Measurements from ENCODE around the gene HNRNPA1L2. TPM values are rescaled to one million over a fixed set of nuclear protein-coding genes. Genes with fewer than 3 reads are reported as not detected.
A peak's percentile ranks its signal among the peaks of the same experiment; 100 is the strongest.

The HNRNPA1L2 gene
- 8.8 and 9.5 TPM in 2 replicates for total RNA-seq (2013; cell fraction: nucleolus; rRNA removed)
- 3.3 and 4.0 TPM in 2 replicates for total RNA-seq (2014; rRNA removed)
- total RNA-seq (2014; rRNA removed; fragmentation: Illumina TruSeq; extraction: Trizol) = 6.0 and 6.1 TPM in 2 replicates
- 6.2 and 6.9 TPM in 2 replicates for total RNA-seq (2021)
- polyA plus RNA-seq (2011; ENCODE audit: low read depth) = 12.0 TPM
- polyA plus RNA-seq (2011; rRNA removed) = 10.5 and 13.3 TPM in 2 replicates
- 4.5 and 4.6 TPM in 2 replicates for polyA plus RNA-seq (2011; cell fraction: cytosol; rRNA removed)
- 11.5 and 11.6 TPM in 2 replicates for polyA plus RNA-seq (2011; cell fraction: nucleus; rRNA removed)
- polyA plus RNA-seq (2012) = 11.6 and 17.3 TPM in 2 replicates
- polyA plus RNA-seq (2014; fragmentation: Illumina TruSeq; extraction: Trizol) = 12.0 and 18.5 TPM in 2 replicates
- 1 to 10 TPM; 5.8 to 8.0 TPM for polyA plus RNA-seq (2014; fragmentation: Nextera tagmentation; extraction: Ambion mirVana)
- 7.5 and 9.0 TPM in 2 replicates for polyA plus RNA-seq (2014; rRNA removed)
- polyA plus RNA-seq (2016; fragmentation: Nextera tagmentation; extraction: Ambion mirVana) = 10 to 100 TPM in 1 of 2 experiments, 1 to 10 TPM in 1; 8.3 to 10.2 TPM
- 4.3 and 7.5 TPM in 2 replicates for polyA minus RNA-seq (2011; rRNA and poly(A)+ RNA removed)
- polyA minus RNA-seq (2011; cell fraction: cytosol; rRNA and poly(A)+ RNA removed) = 1.1 and 1.2 TPM in 2 replicates
- 2.9 and 5.5 TPM in 2 replicates for polyA minus RNA-seq (2011; cell fraction: nucleus; rRNA and poly(A)+ RNA removed)
- Bru-seq, nascent RNA = percentile 80 among the genes with signal in this experiment
- percentile 89 among the genes with signal in this experiment for BruChase-seq, experiment 1, labeled RNA remaining after a 6-hour chase
- BruChase-seq, experiment 2, labeled RNA remaining after a 2-hour chase = percentile 95 among the genes with signal in this experiment
- long read RNA-seq, experiment 1 = 0 reads
- long read RNA-seq, experiment 2, partial matches to known transcripts = 0 of 1 reads
- long read RNA-seq, experiment 2, other reads (novel, unspliced or antisense) = 0 of 1 reads

DNA sequence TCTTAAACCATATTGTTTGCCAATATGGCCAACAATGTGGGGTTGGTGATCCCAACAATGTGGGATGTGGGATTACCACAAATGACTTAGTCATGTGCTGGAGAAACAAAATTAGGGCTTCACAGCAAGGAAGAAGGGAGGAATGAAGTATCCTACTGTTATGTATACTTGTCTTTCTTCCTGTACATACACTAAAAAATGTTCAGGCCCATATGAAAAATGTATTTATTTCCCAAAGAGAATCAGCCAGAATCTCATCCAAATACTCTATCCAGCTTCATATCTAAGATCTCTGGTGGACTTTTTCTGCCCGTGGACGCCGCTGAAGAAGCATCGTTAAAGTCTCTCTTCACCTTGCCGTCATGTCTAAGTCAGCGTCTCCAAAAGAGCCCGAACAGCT lies at the start of gene HNRNPA1L2:
HNRNPA1L2 (plus strand) TSS at position 301 of the 400 bp plus-strand sequence; CDS start at position 363, 62 bp downstream.
- WGBS (ENCODE audit: insufficient coverage, insufficient replicate concordance, low lambda C conversion rate, missing lambda C conversion rate) = over 99% methylated on average over 7 of the region's 7 CpGs
- Histone ChIP-seq H3K79me2 (ENCODE audit: control insufficient read depth, insufficient read depth, low read length) (no peaks in the 10 kb centered on the region), H3K36me3 (ENCODE audit: control insufficient read depth in 2 of 2, insufficient read depth in 2 of 2, low read length in 1 of 2) (peaks cover 0 to 13% of the 10 kb centered on the region in 2 experiments; a peak in 3 of 4 replicates), H3K9ac (ENCODE audit: control insufficient read depth, insufficient read depth, low read length) (no peak within 1 kb of the TSS), H2AFZ (ENCODE audit: control insufficient read depth, low read depth, low read length) (no peak within 1 kb of the TSS), H4K20me1 (ENCODE audit: control insufficient read depth, insufficient read depth) (no peaks in the 10 kb centered on the region), H3K4me1 (ENCODE audit: control insufficient read depth, insufficient read depth, low read length) (no peaks in the 10 kb centered on the region), H3K9me3 (replicated peaks; ENCODE audit: control insufficient read depth, insufficient read depth, low read length) (no peaks in the 10 kb centered on the region), H3K27me3 (replicated peaks in 1 of 2; ENCODE audit: control insufficient read depth in 2 of 2, insufficient read depth in 2 of 2, low read length in 1 of 2) (no peaks in the 10 kb centered on the region), H3K4me3 (no peak within 1 kb of the TSS), H3K4me2 (ENCODE audit: control insufficient read depth, insufficient read depth) (no peak within 1 kb of the TSS), H3K27ac (ENCODE audit: control insufficient read depth, insufficient read depth) (no peak within 1 kb of the TSS)
- intact Hi-C loops (cut with micrococcal nuclease; ENCODE audit: unreplicated experiment) (no loop called here), in situ Hi-C loops (cut with MboI) (no loop called here)
- FAIRE-seq (no peak), ATAC-seq (no peak), DNase-seq (ENCODE audit: low read depth, low spot score) (no peak)
- no TSS peak for BruUV-seq (replicated peaks)
- ChIA-PET RAD21 (ENCODE audit: unreplicated experiment) (no interaction called here), POLR2A (no interaction called here), SMC1A (ENCODE audit: uncharacterized antibody, unreplicated experiment) (no interaction called here), CTCF (no interaction called here)
- TF ChIP-seq, protein P1, sequence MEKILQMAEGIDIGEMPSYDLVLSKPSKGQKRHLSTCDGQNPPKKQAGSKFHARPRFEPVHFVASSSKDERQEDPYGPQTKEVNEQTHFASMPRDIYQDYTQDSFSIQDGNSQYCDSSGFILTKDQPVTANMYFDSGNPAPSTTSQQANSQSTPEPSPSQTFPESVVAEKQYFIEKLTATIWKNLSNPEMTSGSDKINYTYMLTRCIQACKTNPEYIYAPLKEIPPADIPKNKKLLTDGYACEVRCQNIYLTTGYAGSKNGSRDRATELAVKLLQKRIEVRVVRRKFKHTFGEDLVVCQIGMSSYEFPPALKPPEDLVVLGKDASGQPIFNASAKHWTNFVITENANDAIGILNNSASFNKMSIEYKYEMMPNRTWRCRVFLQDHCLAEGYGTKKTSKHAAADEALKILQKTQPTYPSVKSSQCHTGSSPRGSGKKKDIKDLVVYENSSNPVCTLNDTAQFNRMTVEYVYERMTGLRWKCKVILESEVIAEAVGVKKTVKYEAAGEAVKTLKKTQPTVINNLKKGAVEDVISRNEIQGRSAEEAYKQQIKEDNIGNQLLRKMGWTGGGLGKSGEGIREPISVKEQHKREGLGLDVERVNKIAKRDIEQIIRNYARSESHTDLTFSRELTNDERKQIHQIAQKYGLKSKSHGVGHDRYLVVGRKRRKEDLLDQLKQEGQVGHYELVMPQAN (conservative IDR thresholded peaks at IDR 0.05) = no peak
- TF ChIP-seq ATF7 (IDR thresholded peaks at IDR 0.05; ENCODE audit: low read depth) (no peak), ATF3 (IDR thresholded peaks at IDR 0.05; ENCODE audit: borderline replicate concordance, extremely low read depth, low read depth, low read length) (no peak), MXI1 (IDR thresholded peaks at IDR 0.05; ENCODE audit: low read depth, low read length) (no peak), ELK1 (IDR thresholded peaks at IDR 0.05; ENCODE audit: low read depth, low read length) (no peak), CREM (IDR thresholded peaks at IDR 0.05; ENCODE audit: low read depth) (no peak), GATAD2B (conservative IDR thresholded peaks at IDR 0.05; ENCODE audit: low read depth) (no peak), NR2C1 (IDR thresholded peaks at IDR 0.05) (no peak), ZNF274 (IDR thresholded peaks at IDR 0.05; ENCODE audit: insufficient read depth, insufficient read length) (no peak), SIN3A (IDR thresholded peaks at IDR 0.05; ENCODE audit: low read depth, low read length) (no peak), BMI1 (IDR thresholded peaks at IDR 0.05; ENCODE audit: borderline replicate concordance) (no peak), SIX5 (IDR thresholded peaks at IDR 0.05; ENCODE audit: low read depth, low read length, severe bottlenecking) (no peak), MYC (IDR thresholded peaks at IDR 0.05; ENCODE audit: insufficient read depth, insufficient read length, insufficient replicate concordance, low read length, severe bottlenecking) (no peak), HCFC1 (IDR thresholded peaks at IDR 0.05; ENCODE audit: low read length) (no peak), RAD21 (IDR thresholded peaks at IDR 0.05; ENCODE audit: insufficient read depth, low read depth, low read length) (no peak), SRF (IDR thresholded peaks at IDR 0.05; ENCODE audit: low read depth in 2 of 2, low read length in 2 of 2) (no peak), MYB (IDR thresholded peaks at IDR 0.05; ENCODE audit: borderline replicate concordance, low read depth, low read length) (no peak), NR2F1 (conservative IDR thresholded peaks at IDR 0.05) (no peak)

All from GM12878 (cell line).